SJSA1 (cell line): Measurements from ENCODE around the gene FIGNL2. TPM values are rescaled to one million over a fixed set of nuclear protein-coding genes. Genes with fewer than 3 reads are reported as not detected.
A peak's percentile ranks its signal among the peaks of the same experiment; 100 is the strongest.

Experiments
- DNase-seq, 2 experiments: peaks; one replicate each; pipeline ENCODE4 v3.0.0-alpha.2; 2015 to 2020; ENCODE audit warnings: low spot score in 2 of 2, low read depth in 1 of 2
- H3K27ac ChIP-seq: fragments of 250-450 bp; sonication (Bioruptor Pico); 2 replicates; pipeline ENCODE4 v1.5.1; 2020; ENCODE audit warnings: mild to moderate bottlenecking, moderate library complexity
- H3K27me3 ChIP-seq: fragments of 250-450 bp; sonication (Bioruptor Pico); replicated peaks from 2 replicates; pipeline ENCODE4 v1.5.1; 2020; ENCODE audit warnings: mild to moderate bottlenecking, moderate library complexity
- H3K36me3 ChIP-seq: fragments of 250-450 bp; sonication (Bioruptor Pico); 2 replicates; pipeline ENCODE4 v1.5.1; 2020; ENCODE audit warnings: mild to moderate bottlenecking
- H3K4me1 ChIP-seq: fragments of 250-450 bp; sonication (Bioruptor Pico); replicated peaks from 2 replicates; pipeline ENCODE4 v1.6.1; 2021; ENCODE audit warnings: mild to moderate bottlenecking
- H3K4me3 ChIP-seq: fragments of 250-450 bp; sonication (Bioruptor Pico); 2 replicates; pipeline ENCODE4 v1.5.1; 2020; ENCODE audit warnings: mild to moderate bottlenecking
- H3K9me3 ChIP-seq: fragments of 250-450 bp; sonication (Bioruptor Pico); replicated peaks from 2 replicates; pipeline ENCODE4 v1.5.1; 2020; ENCODE audit warnings: mild to moderate bottlenecking
- total RNA-seq: library from RNA; depleted of rRNA; stranded (reverse); fragments of >200 nt; shearing (Covaris generic); gene quantifications from 2 replicates; pipeline ENCODE4 v1.2.3, GENCODE V29; 2014

Gene FIGNL2
- total RNA-seq, 1 experiment from 2014 or later: not detected

GRCh38 chr12:51829011-51829481 is 19.5 kb downstream of the FIGNL2 start:
- Histone ChIP-seq H3K4me1 (no peaks in the 10 kb centered on the region), H3K4me3 (no peak overlapping the region), H3K27ac (no peak overlapping the region), H3K9me3 (no peaks in the 10 kb centered on the region), H3K27me3 (0 out of 2 replicates have a peak, but pooled peaks cover 9% of the 10 kb centered on the region), H3K36me3 (no peaks in the 10 kb centered on the region)
- DNase-seq: no peak

- H3K4me3 ChIP-seq: no peak overlapping the region
- no peak overlapping the region for H3K27ac ChIP-seq
- no peaks in the 10 kb centered on the region for H3K4me1 ChIP-seq
- no peaks in the 10 kb centered on the region for H3K36me3 ChIP-seq
- DNase-seq: no peak
- H3K27me3 ChIP-seq: 0 out of 2 replicates have a peak, but pooled peaks cover 9% of the 10 kb centered on the region
- H3K9me3 ChIP-seq: no peaks in the 10 kb centered on the region
Measured at GRCh38 chr12:51827925-51828818, 20.3 kb downstream of the FIGNL2 start.

GRCh38 chr12:51826881-51827280 is 21.6 kb downstream of the FIGNL2 start:
- no peaks in the 10 kb centered on the region for H3K36me3 ChIP-seq
- 0 out of 2 replicates have a peak, but pooled peaks cover 3% of the 10 kb centered on the region for H3K27me3 ChIP-seq
- DNase-seq: no peak
- H3K9me3 ChIP-seq: no peaks in the 10 kb centered on the region
- H3K4me1 ChIP-seq: no peaks in the 10 kb centered on the region
- no peak overlapping the region for H3K4me3 ChIP-seq
- H3K27ac ChIP-seq: no peak overlapping the region

- peaks cover 10% of the 10 kb centered on the region for H3K4me1 ChIP-seq
- no peak for DNase-seq
- H3K9me3 ChIP-seq: no peaks in the 10 kb centered on the region
- no peaks in the 10 kb centered on the region for H3K36me3 ChIP-seq
- H3K27ac ChIP-seq: no peak overlapping the region
- H3K4me3 ChIP-seq: no peak overlapping the region
- H3K27me3 ChIP-seq: no peaks in the 10 kb centered on the region
Measured at GRCh38 chr12:51825216-51825615, 23.3 kb downstream of the FIGNL2 start.

- Histone ChIP-seq H3K4me1 (peaks cover 10% of the 10 kb centered on the region), H3K27ac (no peak overlapping the region), H3K27me3 (no peaks in the 10 kb centered on the region), H3K9me3 (no peaks in the 10 kb centered on the region), H3K4me3 (no peak overlapping the region), H3K36me3 (no peaks in the 10 kb centered on the region)
- DNase-seq: peak in 1 of 2 experiments; percentile 23
Measured at GRCh38 chr12:51823875-51824565, 24.5 kb downstream of the FIGNL2 start.

GRCh38 chr12:51822956-51823355 is 25.6 kb downstream of the FIGNL2 start:
- no peaks in the 10 kb centered on the region for H3K36me3 ChIP-seq
- H3K27me3 ChIP-seq: no peaks in the 10 kb centered on the region
- no peak overlapping the region for H3K27ac ChIP-seq
- DNase-seq: no peak
- H3K9me3 ChIP-seq: no peaks in the 10 kb centered on the region
- H3K4me3 ChIP-seq: no peak overlapping the region
- peaks cover 10% of the 10 kb centered on the region for H3K4me1 ChIP-seq

- H3K9me3 ChIP-seq: no peaks in the 10 kb centered on the region
- no peaks in the 10 kb centered on the region for H3K36me3 ChIP-seq
- H3K4me3 ChIP-seq: no peak overlapping the region
- H3K27me3 ChIP-seq: no peaks in the 10 kb centered on the region
- H3K27ac ChIP-seq: no peak overlapping the region
- H3K4me1 ChIP-seq: peaks cover 10% of the 10 kb centered on the region
- DNase-seq: no peak
Measured at GRCh38 chr12:51822261-51822616, 26.3 kb downstream of the FIGNL2 start.

- H3K4me1 ChIP-seq: peaks cover 10% of the 10 kb centered on the region
- H3K9me3 ChIP-seq: no peaks in the 10 kb centered on the region
- DNase-seq: no peak
- H3K36me3 ChIP-seq: no peaks in the 10 kb centered on the region
- no peak overlapping the region for H3K27ac ChIP-seq
- no peak overlapping the region for H3K4me3 ChIP-seq
- no peaks in the 10 kb centered on the region for H3K27me3 ChIP-seq
Measured at GRCh38 chr12:51821440-51822260, 26.9 kb downstream of the FIGNL2 start.

- H3K4me3 ChIP-seq: peak overlapping the region; percentile 39
- H3K27me3 ChIP-seq: no peaks in the 10 kb centered on the region
- no peaks in the 10 kb centered on the region for H3K9me3 ChIP-seq
- H3K27ac ChIP-seq: no peak overlapping the region
- H3K4me1 ChIP-seq: peaks cover 10% of the 10 kb centered on the region
- DNase-seq: peak; percentile 36 to 49
- no peaks in the 10 kb centered on the region for H3K36me3 ChIP-seq
Measured at GRCh38 chr12:51820526-51821439, 27.7 kb downstream of the FIGNL2 start.

- no peaks in the 10 kb centered on the region; the same call in 1 of the 2 replicates for H3K27me3 ChIP-seq
- H3K27ac ChIP-seq: no peak overlapping the region
- peak overlapping the region; percentile 39 for H3K4me3 ChIP-seq
- DNase-seq: no peak
- H3K9me3 ChIP-seq: no peaks in the 10 kb centered on the region
- no peaks in the 10 kb centered on the region for H3K36me3 ChIP-seq
- H3K4me1 ChIP-seq: peaks cover 10% of the 10 kb centered on the region
Measured at GRCh38 chr12:51819736-51820525, 28.6 kb downstream of the FIGNL2 start.

GRCh38 chr12:51818566-51819300 is 29.8 kb downstream of the FIGNL2 start:
- peaks cover 21% of the 10 kb centered on the region for H3K4me1 ChIP-seq
- peaks cover 3% of the 10 kb centered on the region; the same call in 1 of the 2 replicates for H3K27me3 ChIP-seq
- no peak overlapping the region for H3K4me3 ChIP-seq
- no peak overlapping the region for H3K27ac ChIP-seq
- no peak for DNase-seq
- H3K9me3 ChIP-seq: 0 out of 2 replicates have a peak, but pooled peaks cover 3% of the 10 kb centered on the region
- H3K36me3 ChIP-seq: no peaks in the 10 kb centered on the region
